Ishikawa (cell line): ENCODE data around the gene SLC2A2.

Experiments used
- FOXM1 ChIP-seq: IDR thresholded peaks from 2 replicates; pipeline ENCODE4 v1.6.1; 2012; ENCODE audit warnings: low read depth, borderline replicate concordance
- NFIC ChIP-seq: IDR thresholded peaks from 2 replicates; pipeline ENCODE4 v1.6.1; 2012
- RAD21 ChIP-seq: IDR thresholded peaks from 2 replicates; pipeline ENCODE4 v1.6.1; 2012; ENCODE audit warnings: low read depth
- YY1 ChIP-seq: IDR thresholded peaks from 2 replicates; pipeline ENCODE4 v1.6.1; 2012; ENCODE audit warnings: low read depth
- TF ChIP-seq, protein P1 (sequence below): IDR thresholded peaks from 2 replicates; pipeline ENCODE4 v1.6.1; 2012; ENCODE audit warnings: low read depth, mild to moderate bottlenecking
- TF ChIP-seq, protein P2 (sequence below): IDR thresholded peaks from 2 replicates; pipeline ENCODE4 v1.6.1; 2012

DNA sequence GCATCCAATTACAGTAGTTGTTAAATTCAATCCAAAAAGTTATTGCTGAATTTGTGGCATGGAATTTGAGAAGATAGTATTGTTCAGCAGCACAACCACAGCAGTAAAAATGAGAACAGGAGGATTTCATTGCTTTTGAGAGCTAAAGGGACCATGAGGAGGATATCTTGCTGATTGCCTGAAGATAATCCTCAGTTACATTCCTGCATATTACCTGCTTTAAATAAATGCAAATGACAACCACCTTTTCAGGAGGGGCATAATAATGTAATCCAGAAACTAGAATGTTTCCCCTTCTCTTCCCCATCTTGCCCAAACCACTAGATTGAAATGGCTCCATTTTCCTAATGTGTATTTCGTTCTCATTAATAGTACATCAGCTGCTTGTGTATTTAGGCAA is 35.2 kb upstream of the SLC2A2 start:
- TF ChIP-seq RAD21 = no peak
- TF ChIP-seq, protein P1, sequence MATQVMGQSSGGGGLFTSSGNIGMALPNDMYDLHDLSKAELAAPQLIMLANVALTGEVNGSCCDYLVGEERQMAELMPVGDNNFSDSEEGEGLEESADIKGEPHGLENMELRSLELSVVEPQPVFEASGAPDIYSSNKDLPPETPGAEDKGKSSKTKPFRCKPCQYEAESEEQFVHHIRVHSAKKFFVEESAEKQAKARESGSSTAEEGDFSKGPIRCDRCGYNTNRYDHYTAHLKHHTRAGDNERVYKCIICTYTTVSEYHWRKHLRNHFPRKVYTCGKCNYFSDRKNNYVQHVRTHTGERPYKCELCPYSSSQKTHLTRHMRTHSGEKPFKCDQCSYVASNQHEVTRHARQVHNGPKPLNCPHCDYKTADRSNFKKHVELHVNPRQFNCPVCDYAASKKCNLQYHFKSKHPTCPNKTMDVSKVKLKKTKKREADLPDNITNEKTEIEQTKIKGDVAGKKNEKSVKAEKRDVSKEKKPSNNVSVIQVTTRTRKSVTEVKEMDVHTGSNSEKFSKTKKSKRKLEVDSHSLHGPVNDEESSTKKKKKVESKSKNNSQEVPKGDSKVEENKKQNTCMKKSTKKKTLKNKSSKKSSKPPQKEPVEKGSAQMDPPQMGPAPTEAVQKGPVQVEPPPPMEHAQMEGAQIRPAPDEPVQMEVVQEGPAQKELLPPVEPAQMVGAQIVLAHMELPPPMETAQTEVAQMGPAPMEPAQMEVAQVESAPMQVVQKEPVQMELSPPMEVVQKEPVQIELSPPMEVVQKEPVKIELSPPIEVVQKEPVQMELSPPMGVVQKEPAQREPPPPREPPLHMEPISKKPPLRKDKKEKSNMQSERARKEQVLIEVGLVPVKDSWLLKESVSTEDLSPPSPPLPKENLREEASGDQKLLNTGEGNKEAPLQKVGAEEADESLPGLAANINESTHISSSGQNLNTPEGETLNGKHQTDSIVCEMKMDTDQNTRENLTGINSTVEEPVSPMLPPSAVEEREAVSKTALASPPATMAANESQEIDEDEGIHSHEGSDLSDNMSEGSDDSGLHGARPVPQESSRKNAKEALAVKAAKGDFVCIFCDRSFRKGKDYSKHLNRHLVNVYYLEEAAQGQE = no peak
- TF ChIP-seq, protein P2, sequence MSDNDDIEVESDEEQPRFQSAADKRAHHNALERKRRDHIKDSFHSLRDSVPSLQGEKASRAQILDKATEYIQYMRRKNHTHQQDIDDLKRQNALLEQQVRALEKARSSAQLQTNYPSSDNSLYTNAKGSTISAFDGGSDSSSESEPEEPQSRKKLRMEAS = no peak
- no peak for TF ChIP-seq NFIC
- TF ChIP-seq FOXM1 = no peak
- TF ChIP-seq YY1 = no peak
